GM18505 (cell line): ENCODE data around the gene KIF2A.
A peak's percentile ranks its signal among the peaks of the same experiment; 100 is the strongest.

ENCODE experiments used
- ATAC-seq: cut with Tn5 transposase; IDR thresholded peaks from one replicate; pipeline ENCODE4 v1.9.1; 2021; ENCODE audit not compliant: unreplicated experiment
- POLR2A ChIP-seq: IDR thresholded peaks from 4 replicates; pipeline ENCODE4 v1.6.1; 2011; ENCODE audit warnings: borderline replicate concordance; ENCODE audit not compliant: insufficient read depth, insufficient read length; ENCODE audit errors: extremely low read depth

The KIF2A gene

DNA sequence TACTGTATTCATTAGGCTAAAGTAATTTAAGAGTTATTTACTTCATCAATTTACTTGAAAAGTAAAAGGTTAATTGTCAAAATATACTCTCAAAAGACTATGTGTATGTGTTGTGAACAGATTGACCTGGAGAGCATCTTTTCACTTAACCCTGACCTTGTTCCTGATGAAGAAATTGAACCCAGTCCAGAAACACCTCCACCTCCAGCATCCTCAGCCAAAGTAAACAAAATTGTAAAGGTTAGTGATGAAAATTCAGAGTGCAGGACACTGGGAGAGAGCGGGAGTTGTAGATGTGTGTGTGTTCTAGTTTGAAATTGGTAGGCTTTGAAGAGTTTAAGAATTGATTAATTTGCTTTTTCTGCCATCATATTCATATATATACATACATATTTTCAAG is 41.9 kb downstream of the KIF2A start:
- no peak for ATAC-seq
- no peak for TF ChIP-seq POLR2A

GRCh38 chr5:62348723-62349481 is 42.9 kb downstream of the KIF2A start:
- no peak for ATAC-seq

GRCh38 chr5:62354028-62354874 is 48.2 kb downstream of the KIF2A start:
- no peak for TF ChIP-seq POLR2A

More at GRCh38 chr5:62348723-62349481, 42.9 kb downstream of the KIF2A start:
- no peak for TF ChIP-seq POLR2A

GRCh38 chr5:62362701-62363100 is 56.7 kb downstream of the KIF2A start:
- TF ChIP-seq POLR2A: no peak
- no peak for ATAC-seq

More at GRCh38 chr5:62354028-62354874, 48.2 kb downstream of the KIF2A start:
- ATAC-seq: peak; percentile 84

- no peak for ATAC-seq
- no peak for TF ChIP-seq POLR2A
These were observed 63.0 kb downstream of the KIF2A start for GRCh38 chr5:62369039-62369438.

GRCh38 chr5:62371409-62371808 is 65.4 kb downstream of the KIF2A start:
- TF ChIP-seq POLR2A: no peak
- no peak for ATAC-seq

DNA sequence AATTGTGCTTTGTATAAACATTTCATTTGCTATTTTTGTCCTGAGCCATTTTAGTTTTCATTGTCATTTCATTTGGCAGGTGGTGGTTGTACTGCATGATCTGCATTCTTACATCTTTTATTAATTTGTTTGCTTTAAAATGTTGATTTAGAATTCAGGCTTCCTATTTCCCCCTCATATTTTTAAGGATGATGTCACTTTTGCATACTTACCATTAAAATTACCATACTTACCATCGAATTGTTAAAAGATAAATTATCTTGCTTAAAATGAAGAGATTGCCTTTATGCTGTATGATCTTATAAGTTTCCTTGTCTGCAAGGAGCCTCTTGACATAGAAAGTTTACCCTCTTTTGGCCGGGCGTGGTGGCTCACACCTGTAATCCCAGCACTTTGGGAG is 66.6 kb downstream of the KIF2A start:
- no peak for ATAC-seq
- no peak for TF ChIP-seq POLR2A

DNA sequence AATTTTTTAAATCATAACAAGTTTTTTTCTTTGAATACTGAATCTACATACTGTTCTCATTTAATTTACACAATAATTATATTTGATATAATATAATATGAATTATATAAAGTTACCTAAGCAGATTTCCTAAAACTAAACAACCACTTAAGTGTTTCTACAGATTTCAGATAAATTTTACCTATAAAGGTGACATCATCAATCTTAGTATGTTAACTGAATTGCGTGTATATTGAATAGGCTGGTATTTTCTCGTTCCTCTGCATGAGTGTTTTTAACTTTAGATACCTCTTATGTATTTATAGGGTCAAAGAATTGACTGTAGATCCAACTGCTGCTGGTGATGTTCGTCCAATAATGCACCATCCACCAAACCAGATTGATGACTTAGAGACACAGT is 67.4 kb downstream of the KIF2A start:
- TF ChIP-seq POLR2A: no peak
- ATAC-seq: no peak

DNA sequence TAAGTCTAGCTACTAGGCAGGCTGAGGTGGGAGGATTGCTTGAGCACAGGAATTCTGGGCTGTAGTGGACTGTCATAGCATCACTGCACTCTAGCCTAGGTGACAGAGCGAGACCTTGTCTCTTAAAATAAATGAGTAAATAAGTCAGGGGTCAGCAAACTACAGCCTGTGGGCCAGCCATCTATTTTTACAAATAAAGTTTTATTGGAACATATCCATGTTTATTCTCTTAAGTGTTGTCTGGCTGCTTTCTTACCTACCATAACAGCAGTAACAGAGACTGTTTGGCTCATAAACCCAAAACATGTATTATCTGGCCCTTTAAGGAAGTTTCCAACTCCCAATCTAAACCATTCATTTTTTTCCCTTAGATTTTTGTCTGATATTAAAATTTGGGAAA is 68.1 kb downstream of the KIF2A start:
- TF ChIP-seq POLR2A: no peak
- no peak for ATAC-seq

GRCh38 chr5:62375627-62376026 is 69.6 kb downstream of the KIF2A start:
- no peak for TF ChIP-seq POLR2A
- no peak for ATAC-seq

DNA sequence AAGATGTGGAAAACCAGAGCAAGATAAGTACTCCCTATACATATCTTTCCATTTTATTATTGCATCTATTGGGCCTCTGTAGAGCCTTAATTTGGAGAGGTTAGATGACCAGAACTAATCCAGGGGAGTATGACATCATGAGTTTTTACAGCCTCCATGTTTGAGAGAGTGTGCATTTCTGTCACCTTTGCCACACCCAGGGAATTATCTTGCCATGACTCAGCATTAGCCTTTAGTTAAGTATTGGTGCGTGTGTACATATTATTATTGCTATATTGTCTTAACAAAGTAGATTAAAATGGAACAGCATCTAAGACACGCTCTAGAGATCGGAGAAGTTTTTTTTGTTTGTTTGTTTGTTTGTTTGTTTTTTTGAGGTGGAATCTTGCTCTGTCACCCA is 70.1 kb downstream of the KIF2A start:
- TF ChIP-seq POLR2A: no peak
- ATAC-seq: no peak

GRCh38 chr5:62385131-62385530 is 79.1 kb downstream of the KIF2A start:
- no peak for TF ChIP-seq POLR2A
- no peak for ATAC-seq

- TF ChIP-seq POLR2A: no peak
- no peak for ATAC-seq
These were observed 79.9 kb downstream of the KIF2A start for GRCh38 chr5:62385816-62386400.
